ENCODE data around the gene GLB1L. TPM values are rescaled to one million over a fixed set of nuclear protein-coding genes. Genes with fewer than 3 reads are reported as not detected.

The GLB1L gene
- polyA plus RNA-seq, 1 of the 3 experiments (the other 2 are of a cell fraction) = 11.7 TPM

GRCh38 chr2:219285894-219286425, 40.7 kb upstream of the GLB1L start:
- Histone ChIP-seq H3K27ac (ENCODE audit: low read depth in 2 of 2, low read length in 1 of 2) (no peak overlapping the region), H2AFZ (ENCODE audit: low read depth) (no peak overlapping the region), H3K4me1 (ENCODE audit: control insufficient read depth in 1 of 2, insufficient read depth in 2 of 2, low read depth in 1 of 2, low read length in 1 of 2) (peaks cover 4 to 8% of the 10 kb centered on the region in 2 experiments; a peak in 1 of 4 replicates), H4K20me1 (ENCODE audit: insufficient read depth) (no peaks in the 10 kb centered on the region), H3K4me3 (ENCODE audit: low read depth in 2 of 2, low read length in 1 of 2) (no peak overlapping the region), H3K9me3 (no peaks in the 10 kb centered on the region), H3K9ac (no peak overlapping the region), H3K4me2 (no peak overlapping the region), H3K27me3 (ENCODE audit: insufficient read depth) (no peaks in the 10 kb centered on the region), H3K9me2 (no peaks in the 10 kb centered on the region), H3F3A (replicated peaks; ENCODE audit: insufficient read depth) (peaks cover 12% of the 10 kb centered on the region), H3K79me2 (ENCODE audit: insufficient read depth) (no peaks in the 10 kb centered on the region), H3K36me3 (replicated peaks in 1 of 2; ENCODE audit: control insufficient read depth in 1 of 2, insufficient read depth in 2 of 2, low read length in 1 of 2) (peaks cover 9 to 32% of the 10 kb centered on the region in 2 experiments)
- DNase-seq = peak; percentile 63
- TF ChIP-seq RAD21 (IDR thresholded peaks at IDR 0.05; ENCODE audit: low read length) (no peak), MXI1 (IDR thresholded peaks at IDR 0.05; ENCODE audit: low read depth, low read length) (no peak), SIN3A (IDR thresholded peaks at IDR 0.05; ENCODE audit: borderline replicate concordance, low read depth, low read length) (no peak), TCF12 (IDR thresholded peaks at IDR 0.05) (no peak), POLR2AphosphoS5 (IDR thresholded peaks at IDR 0.05; ENCODE audit: low read depth, low read length) (no peak)
- 92% methylated on average over 11 of the region's 17 CpGs for WGBS (ENCODE audit: low lambda C conversion rate)
- POLR2A ChIA-PET = interaction anchor here (1.0 to 1.5 kb wide), 2 partner anchors 9 to 34 kb away, joined by 3 to 6 read pairs; no protein-coding TSS in a partner anchor
- CTCF ChIA-PET = interaction anchor here (0.9 to 15.4 kb wide), 8 partner anchors 6 to 126 kb away, joined by 3 to 312 read pairs (median 4); no protein-coding TSS in a partner anchor

- Histone ChIP-seq H3K9me2 (no peaks in the 10 kb centered on the region), H3K79me2 (ENCODE audit: insufficient read depth) (peaks cover under 1% of the 10 kb centered on the region; the same call in 1 of the 2 replicates), H3K9ac (no peak overlapping the region), H3K9me3 (no peaks in the 10 kb centered on the region), H3K4me2 (no peak overlapping the region), H3K27ac (ENCODE audit: low read depth in 2 of 2, low read length in 1 of 2) (no peak overlapping the region), H2AFZ (ENCODE audit: low read depth) (no peak overlapping the region), H3K27me3 (ENCODE audit: insufficient read depth) (no peaks in the 10 kb centered on the region), H4K20me1 (ENCODE audit: insufficient read depth) (no peaks in the 10 kb centered on the region), H3K4me3 (ENCODE audit: low read depth in 2 of 2, low read length in 1 of 2) (no peak overlapping the region), H3F3A (replicated peaks; ENCODE audit: insufficient read depth) (peaks cover 12% of the 10 kb centered on the region), H3K4me1 (ENCODE audit: control insufficient read depth in 1 of 2, insufficient read depth in 2 of 2, low read depth in 1 of 2, low read length in 1 of 2) (peaks cover 5 to 8% of the 10 kb centered on the region in 2 experiments; a peak in 1 of 4 replicates), H3K36me3 (replicated peaks in 1 of 2; ENCODE audit: control insufficient read depth in 1 of 2, insufficient read depth in 2 of 2, low read length in 1 of 2) (peaks cover 14 to 37% of the 10 kb centered on the region in 2 experiments)
- TF ChIP-seq FOSL2 (IDR thresholded peaks at IDR 0.05; ENCODE audit: borderline replicate concordance, low read depth) = no peak
- TF ChIP-seq, protein P1, sequence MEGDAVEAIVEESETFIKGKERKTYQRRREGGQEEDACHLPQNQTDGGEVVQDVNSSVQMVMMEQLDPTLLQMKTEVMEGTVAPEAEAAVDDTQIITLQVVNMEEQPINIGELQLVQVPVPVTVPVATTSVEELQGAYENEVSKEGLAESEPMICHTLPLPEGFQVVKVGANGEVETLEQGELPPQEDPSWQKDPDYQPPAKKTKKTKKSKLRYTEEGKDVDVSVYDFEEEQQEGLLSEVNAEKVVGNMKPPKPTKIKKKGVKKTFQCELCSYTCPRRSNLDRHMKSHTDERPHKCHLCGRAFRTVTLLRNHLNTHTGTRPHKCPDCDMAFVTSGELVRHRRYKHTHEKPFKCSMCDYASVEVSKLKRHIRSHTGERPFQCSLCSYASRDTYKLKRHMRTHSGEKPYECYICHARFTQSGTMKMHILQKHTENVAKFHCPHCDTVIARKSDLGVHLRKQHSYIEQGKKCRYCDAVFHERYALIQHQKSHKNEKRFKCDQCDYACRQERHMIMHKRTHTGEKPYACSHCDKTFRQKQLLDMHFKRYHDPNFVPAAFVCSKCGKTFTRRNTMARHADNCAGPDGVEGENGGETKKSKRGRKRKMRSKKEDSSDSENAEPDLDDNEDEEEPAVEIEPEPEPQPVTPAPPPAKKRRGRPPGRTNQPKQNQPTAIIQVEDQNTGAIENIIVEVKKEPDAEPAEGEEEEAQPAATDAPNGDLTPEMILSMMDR (IDR thresholded peaks at IDR 0.05) = no peak
- no peak for TF ChIP-seq RXRA (IDR thresholded peaks at IDR 0.05; ENCODE audit: borderline replicate concordance, low read depth)
- no peak for TF ChIP-seq REST (IDR thresholded peaks at IDR 0.05; ENCODE audit: low read depth, low read length)
- 94% methylated on average over 11 of the region's 12 CpGs for WGBS (ENCODE audit: low lambda C conversion rate)
- POLR2A ChIA-PET = interaction anchor here (1.0 kb wide), 1 partner anchor 34 kb away, joined by 3 read pairs; no protein-coding TSS in a partner anchor
- CTCF ChIA-PET = interaction anchor here (1.2 to 15.4 kb wide), 3 partner anchors 7 to 30 kb away, joined by 3 to 312 read pairs (median 6); no protein-coding TSS in a partner anchor
- no peak for DNase-seq
Measured at GRCh38 chr2:219285373-219285735, 40.1 kb upstream of the GLB1L start.
